SIG-M5 (cell line): ENCODE data around the gene RTTN.
"Not testable (repeated sequence)": the region's sequence is repeated elsewhere in the genome, so short reads cannot be mapped to it uniquely, and the experiment has no call there.

Experiments
- DNase-seq: peaks from one replicate; lab custom pipeline; 2025; lab: John Stamatoyannopoulos, UW

RTTN gene

GRCh38 chr18:70205421-70206397, at the start of gene RTTN:
RTTN (minus strand) TSS chr18:70205687; CDS start chr18:70205658, 29 bp downstream.
- DNase-seq, result peak; percentile 69

GRCh38 chr18:70250781-70251180, 45.3 kb upstream of the RTTN start:
- no peak for DNase-seq

GRCh38 chr18:70249861-70250260, 44.4 kb upstream of the RTTN start:
- not testable (repeated sequence) for DNase-seq

GRCh38 chr18:70249118-70249517, 43.6 kb upstream of the RTTN start:
- DNase-seq, result no peak

GRCh38 chr18:70246061-70246466, 40.6 kb upstream of the RTTN start:
- DNase-seq, result no peak

- DNase-seq, result no peak
These were observed 37.8 kb upstream of the RTTN start for GRCh38 chr18:70243131-70243929.

- not testable (repeated sequence) for DNase-seq
These were observed 31.4 kb upstream of the RTTN start for GRCh38 chr18:70236921-70237320.

- no peak for DNase-seq
These were observed 30.0 kb upstream of the RTTN start for GRCh38 chr18:70235478-70235877.

- DNase-seq, result no peak
These were observed 29.4 kb upstream of the RTTN start for GRCh38 chr18:70234667-70235459.

GRCh38 chr18:70233974-70234373, 28.5 kb upstream of the RTTN start:
- no peak for DNase-seq

GRCh38 chr18:70232261-70232660, 26.8 kb upstream of the RTTN start:
- no peak for DNase-seq

- no peak for DNase-seq
These were observed 24.2 kb upstream of the RTTN start for GRCh38 chr18:70229639-70230038.

- peak; percentile 83 for DNase-seq
These were observed 23.0 kb upstream of the RTTN start for GRCh38 chr18:70228536-70228935.

- DNase-seq, result no peak
These were observed 22.0 kb upstream of the RTTN start for GRCh38 chr18:70227438-70227837.

- no peak for DNase-seq
These were observed 16.4 kb upstream of the RTTN start for GRCh38 chr18:70221915-70222278.

GRCh38 chr18:70221156-70221914, 15.8 kb upstream of the RTTN start:
- no peak for DNase-seq

GRCh38 chr18:70220628-70221027, 15.1 kb upstream of the RTTN start:
- DNase-seq, result no peak

GRCh38 chr18:70219688-70220087, 14.2 kb upstream of the RTTN start:
- no peak for DNase-seq

GRCh38 chr18:70216788-70217187, 11.3 kb upstream of the RTTN start:
- no peak for DNase-seq

- no peak for DNase-seq
These were observed 1.7 kb upstream of the RTTN start for GRCh38 chr18:70207181-70207580.

GRCh38 chr18:70200286-70200685, 5.2 kb downstream of the RTTN start:
- no peak for DNase-seq
